GM19025 (cell line): Measurements from ENCODE around the gene SPRED3.
"Not testable (repeated sequence)": the region's sequence is repeated elsewhere in the genome, so short reads cannot be mapped to it uniquely, and the experiment has no call there.

Source experiments
- ATAC-seq: cut with Tn5 transposase; IDR thresholded peaks from one replicate; pipeline ENCODE4 v1.9.1; 2021; ENCODE audit warnings: mild to moderate bottlenecking, low read depth, moderate library complexity; ENCODE audit not compliant: unreplicated experiment

The SPRED3 gene

DNA sequence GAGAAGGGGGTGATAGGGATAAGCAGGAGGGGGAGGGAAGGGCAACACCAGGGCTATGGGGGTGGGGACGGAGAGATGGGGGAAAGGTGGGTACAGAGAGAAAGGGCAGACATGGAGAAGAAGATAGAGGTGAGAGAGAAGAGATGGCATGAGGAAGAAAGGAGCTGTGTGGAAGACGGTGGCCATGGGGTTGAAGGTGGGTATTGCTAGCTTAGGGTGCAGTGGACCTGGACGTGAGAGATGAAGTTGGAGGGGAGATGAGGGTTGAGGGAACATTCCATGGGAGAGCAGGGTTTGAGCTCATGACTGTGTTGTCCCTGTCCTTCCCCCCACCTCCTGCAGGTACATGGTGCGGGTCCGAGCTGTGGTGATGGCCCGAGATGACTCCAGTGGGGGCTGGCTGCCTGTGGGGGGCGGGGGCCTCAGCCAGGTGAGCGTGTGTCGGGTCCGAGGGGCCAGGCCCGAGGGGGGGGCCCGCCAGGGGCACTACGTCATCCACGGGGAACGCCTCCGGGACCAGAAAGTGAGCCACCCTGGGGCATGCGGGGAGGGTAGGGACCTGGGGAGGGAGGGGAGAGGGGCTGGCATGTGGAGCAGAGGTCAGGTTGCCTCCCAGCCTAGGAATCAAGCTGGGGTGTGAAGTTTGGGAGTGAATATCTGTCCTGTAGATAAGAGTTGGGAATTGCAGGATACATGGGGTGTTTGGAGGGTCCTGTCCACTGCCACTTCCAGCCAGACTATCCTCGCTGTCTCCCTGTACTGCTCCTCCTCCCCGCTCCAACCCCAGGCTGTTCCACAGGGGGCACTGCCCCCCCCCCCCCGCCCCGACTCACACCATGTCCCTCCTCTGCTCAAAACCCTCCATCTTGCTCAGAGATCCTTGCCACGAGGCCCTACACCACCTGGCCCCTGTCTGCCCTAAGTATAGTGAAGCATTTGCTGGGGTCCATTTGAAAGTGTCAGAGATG lies 1.7 kb downstream of the SPRED3 start:
- no peak for ATAC-seq

DNA sequence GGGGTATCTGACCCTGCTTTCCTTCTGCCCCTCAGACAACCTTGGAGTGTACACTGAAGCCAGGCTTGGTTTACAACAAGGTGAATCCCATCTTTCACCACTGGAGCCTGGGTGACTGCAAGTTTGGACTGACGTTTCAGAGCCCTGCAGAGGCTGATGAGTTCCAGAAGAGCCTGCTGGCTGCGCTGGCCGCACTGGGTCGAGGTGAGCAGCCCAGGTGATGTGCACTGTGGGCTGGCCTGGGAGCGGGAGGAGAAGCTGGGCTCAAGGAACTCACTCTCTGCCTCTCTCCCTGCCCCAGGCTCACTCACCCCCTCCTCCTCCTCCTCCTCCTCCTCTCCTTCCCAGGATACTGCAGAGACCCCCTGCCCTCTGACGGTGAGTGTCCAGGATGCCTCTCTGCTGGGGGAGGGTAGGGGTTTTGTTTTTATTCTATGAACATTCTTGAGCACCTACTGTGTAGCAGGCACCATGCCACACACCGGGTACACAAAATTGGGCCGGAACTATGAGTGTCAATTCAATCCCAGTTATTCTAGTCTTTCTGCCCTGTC lies 3.5 kb downstream of the SPRED3 start:
- no peak for ATAC-seq

DNA sequence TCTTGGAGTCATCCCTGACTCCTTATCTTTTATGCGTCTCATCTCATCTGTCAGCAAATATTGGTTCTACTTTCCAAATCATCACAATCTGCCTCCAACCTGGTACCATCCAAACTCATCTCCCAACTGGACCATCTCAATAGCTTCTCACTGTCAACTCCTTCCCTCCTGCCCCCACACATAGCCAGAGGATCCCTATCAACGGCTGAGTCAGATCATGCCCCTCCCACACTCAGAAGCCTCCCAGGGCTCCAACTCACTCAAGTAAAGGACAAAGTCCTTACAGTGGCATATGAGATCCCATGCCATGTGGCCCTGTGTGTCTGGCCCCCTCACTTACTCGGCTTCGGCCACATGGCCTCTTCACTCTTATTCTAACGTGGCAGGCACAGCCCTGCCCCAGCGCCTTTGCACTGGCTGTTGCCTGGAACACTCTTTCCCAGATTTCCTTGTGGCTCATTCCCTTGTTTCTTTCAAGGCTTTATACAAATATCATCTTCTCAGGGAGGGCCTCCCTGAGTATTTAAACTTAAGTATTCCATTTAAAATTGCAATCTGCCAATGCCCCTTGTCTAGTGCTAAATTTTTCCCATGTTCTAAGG lies 4.3 kb downstream of the SPRED3 start:
- no peak for ATAC-seq

- no peak for ATAC-seq
These were observed 6.0 kb downstream of the SPRED3 start for GRCh38 chr19:38394488-38394887.

- ATAC-seq = no peak
These were observed 7.1 kb downstream of the SPRED3 start for GRCh38 chr19:38395381-38396114.

DNA sequence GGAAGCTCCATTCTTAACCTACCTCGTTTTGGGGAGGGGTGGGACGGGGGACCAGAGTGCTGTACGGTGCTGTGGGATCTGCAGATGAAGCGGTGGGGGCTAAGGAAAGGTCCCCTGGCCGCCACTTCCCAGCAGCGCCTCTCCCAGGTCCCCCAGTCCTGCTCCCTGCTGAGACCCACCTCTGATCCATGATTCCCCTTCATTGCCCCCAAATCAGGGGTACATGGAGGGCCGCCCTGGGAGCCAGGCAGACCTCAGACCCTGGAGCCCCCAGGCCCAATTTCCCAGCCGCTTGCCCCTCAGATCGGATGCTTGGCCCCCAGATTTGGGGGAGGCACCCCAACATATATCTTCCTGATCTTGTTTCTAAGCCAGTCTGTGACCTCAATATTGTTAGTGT lies 10.6 kb downstream of the SPRED3 start:
- ATAC-seq = no peak

- no peak for ATAC-seq
These were observed 11.0 kb downstream of the SPRED3 start for GRCh38 chr19:38399537-38399936.

- no peak for ATAC-seq
These were observed 11.9 kb downstream of the SPRED3 start for GRCh38 chr19:38400361-38400760.

- no peak for ATAC-seq
These were observed 12.7 kb downstream of the SPRED3 start for GRCh38 chr19:38401148-38401547.

- peak; percentile 2 for ATAC-seq
These were observed 14.1 kb downstream of the SPRED3 start for GRCh38 chr19:38402623-38402966.

DNA sequence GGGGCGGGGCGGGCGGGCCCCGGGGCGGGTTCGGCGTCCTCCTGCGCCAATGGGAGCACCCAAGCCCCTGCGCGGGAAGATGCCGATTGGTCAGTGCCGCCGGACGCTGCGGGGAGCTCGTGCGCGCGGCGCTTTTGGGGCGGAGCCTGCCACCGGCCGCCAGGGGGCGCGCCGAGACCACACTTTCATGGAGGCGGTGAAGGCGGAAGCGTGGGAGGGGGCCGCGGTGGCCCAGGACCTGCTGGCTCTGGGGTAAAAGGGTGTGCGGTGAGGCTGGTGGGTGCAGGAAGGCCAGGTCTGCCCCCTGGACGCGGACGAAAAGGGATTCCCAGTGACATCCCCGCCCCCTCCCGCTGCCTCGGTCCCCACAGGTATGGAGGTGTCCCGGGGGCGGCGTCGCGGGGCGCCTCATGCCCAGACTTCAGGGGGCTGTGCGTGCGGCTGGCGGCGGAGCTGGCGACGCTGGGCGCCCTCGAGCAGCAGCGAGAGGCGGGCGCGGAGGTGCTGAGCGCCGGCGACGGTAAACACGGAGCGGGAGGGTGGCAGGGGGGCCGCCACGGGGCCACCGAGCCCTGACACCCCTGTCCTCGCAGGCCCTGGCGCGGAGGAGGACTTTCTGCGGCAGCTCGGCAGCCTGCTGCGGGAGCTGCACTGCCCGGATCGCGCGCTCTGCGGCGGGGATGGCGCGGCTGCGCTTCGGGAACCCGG lies 14.6 kb downstream of the SPRED3 start, which contains the start of gene FAM98C:
Gene FAM98C (plus strand): TSS at position 127 of the 708 bp plus-strand sequence. CDS start 61 bp downstream, at position 188.
- ATAC-seq = peak; percentile 87

- ATAC-seq = no peak
These were observed 16.4 kb downstream of the SPRED3 start for GRCh38 chr19:38404858-38405257.

GRCh38 chr19:38405276-38405675 lies 16.8 kb downstream of the SPRED3 start:
- no peak for ATAC-seq

- no peak for ATAC-seq
These were observed 21.2 kb downstream of the SPRED3 start for GRCh38 chr19:38409631-38410133.

DNA sequence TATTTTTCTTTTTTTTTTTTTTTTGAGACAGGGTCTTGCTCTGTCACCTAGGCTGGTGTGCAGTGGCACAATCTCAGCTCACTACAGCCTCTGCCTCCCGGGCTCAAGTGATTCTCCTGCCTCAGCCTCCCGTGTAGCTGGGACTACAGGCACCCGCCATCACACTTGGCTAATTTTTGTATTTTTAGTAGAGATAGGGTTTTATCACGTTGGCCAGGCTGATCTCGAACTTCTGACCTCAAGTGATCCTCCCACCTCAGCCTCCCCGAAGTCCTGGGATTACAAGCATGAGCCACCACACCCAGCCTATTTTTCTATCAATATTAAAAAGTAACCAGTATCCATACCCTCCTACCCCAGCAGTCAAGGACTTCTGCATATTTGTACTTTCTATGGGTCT lies 21.9 kb downstream of the SPRED3 start:
- ATAC-seq = not testable (repeated sequence)

DNA sequence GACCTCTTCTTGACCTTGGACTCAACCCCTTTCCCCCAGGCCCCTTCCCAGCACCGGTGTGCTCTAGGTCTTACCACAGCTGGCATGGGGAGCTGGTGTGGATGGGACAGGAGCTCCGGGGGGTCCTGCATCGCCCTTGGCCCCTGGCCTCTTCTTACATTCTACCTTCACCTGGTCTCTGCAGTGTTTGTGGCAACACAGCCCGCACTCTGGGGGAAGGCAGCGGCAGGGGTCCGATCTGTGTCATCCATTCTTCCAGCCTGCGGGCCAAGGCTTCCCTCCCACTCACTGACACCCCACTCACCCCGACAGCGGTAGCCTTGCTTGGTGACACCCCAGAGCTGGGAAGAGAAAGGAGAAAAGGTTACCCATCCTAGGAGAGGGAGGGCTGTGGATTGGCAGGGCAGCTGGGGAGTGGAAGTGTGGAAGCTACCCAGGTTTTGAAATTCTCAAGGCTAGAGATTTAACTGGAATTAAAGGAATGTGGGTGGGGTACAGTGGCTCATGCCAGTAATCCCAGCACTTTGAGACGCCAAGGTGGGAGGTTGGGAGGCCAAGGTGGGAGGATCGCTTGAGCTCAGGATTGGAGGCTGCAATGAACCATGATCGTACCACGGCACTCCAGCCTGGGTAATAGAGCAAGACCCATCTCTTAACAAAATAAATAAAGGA lies 22.7 kb downstream of the SPRED3 start:
- no peak for ATAC-seq

GRCh38 chr19:38411898-38412297 lies 23.4 kb downstream of the SPRED3 start:
- not testable (repeated sequence) for ATAC-seq

DNA sequence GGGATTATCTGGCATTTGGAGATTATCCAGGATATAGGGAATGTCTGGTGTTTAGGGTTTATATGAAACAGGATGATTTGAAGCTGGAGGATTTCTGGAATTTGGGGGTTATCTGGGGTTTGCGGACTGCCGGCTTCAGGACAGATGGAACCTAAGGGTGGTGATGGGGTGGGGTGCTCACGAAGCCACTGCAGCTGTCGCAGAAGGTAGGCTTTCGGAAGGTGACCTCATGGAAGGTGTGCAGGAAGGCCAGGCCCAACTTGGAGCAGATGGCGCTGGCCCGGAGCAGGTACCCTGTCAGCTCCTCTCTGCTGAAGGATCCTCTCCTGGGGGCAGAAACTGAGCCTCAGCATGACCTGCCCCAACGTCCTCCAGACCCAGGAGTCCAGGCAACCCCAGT lies 24.0 kb downstream of the SPRED3 start:
- ATAC-seq = no peak

DNA sequence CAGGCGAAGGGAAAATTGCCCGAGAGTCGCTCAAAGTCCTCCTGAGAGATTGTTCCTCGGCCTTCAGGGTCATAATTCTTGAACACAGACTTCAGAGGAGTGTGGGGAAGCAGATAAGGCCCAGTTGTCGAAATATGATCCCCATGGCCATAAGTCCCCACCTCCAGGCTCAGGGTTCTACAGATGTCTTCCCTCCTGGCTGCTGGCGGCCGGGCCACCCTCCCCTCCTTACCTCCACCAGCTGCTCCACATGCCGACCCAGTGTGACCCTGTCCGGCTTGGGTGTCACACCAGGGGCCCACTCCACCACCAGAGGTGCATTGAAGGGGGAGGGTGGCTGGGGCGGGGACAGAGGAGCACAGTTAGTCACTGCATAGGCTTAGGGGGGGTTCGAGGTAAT lies 24.5 kb downstream of the SPRED3 start:
- no peak for ATAC-seq
